GM23248 (cell line): ENCODE measurements around the gene DENND1A.

Experiments
- EZH2 ChIP-seq: fragments of 200-600 bp; sonication (generic); IDR thresholded peaks from 2 replicates; pipeline ENCODE4 v1.6.1; 2018; ENCODE audit warnings: antibody characterized with exemption, mild to moderate bottlenecking; ENCODE audit not compliant: insufficient read depth, poor library complexity, severe bottlenecking
- EZH2phosphoT487 ChIP-seq: fragments of 200-600 bp; sonication (generic); IDR thresholded peaks from 2 replicates; pipeline ENCODE4 v1.6.1; 2018; ENCODE audit warnings: antibody characterized with exemption, moderate library complexity, mild to moderate bottlenecking, low read depth; ENCODE audit not compliant: insufficient read depth

DNA sequence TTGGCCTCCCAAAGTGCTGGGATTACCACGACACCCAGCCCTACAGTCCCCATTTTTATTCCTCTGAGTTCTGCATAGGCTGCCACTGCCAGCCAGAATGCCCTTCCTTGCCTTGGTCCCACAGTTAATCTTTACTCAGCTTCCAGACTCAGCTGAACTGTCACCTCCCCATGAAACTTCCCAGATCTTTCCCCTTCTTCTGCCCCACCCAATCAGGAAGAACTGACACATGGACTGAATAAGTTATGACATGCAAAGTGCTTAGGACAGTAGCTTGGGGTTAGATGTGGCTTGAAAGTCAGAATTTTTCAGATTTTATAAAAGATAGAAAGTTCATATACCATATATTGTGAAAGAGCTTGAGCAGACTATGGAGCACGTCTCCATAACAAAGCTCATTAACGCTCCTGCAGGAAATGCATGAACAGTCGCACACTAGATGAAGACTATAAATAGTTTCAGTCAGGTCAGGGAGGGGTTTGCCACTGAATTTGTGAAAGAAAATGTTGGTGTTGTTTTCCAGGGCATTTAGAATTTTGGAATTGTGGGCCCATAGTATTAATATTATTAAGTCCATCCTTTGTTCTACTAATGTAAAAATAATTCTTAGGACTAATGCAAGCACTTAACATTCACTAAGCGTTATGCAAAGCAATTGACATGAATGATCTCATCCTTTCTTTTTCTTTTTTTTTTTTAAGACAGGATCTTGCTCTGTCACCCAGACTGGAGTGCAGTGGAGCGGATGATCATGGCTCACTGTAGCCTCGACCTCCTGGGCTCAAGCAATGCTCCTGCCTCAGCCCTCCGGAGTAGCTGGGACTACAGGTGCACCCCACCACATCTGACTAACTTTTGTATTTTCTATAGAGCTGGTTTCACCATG lies 36.1 kb upstream of the DENND1A start:
- no peak for TF ChIP-seq EZH2phosphoT487
- TF ChIP-seq EZH2: no peak
